Measurements from ENCODE around the gene LNX1. TPM values are rescaled to one million over a fixed set of nuclear protein-coding genes. Genes with fewer than 3 reads are reported as not detected.

The LNX1 gene
- polyA plus RNA-seq, 1 donor (not counting 4 experiments of a cell fraction or from before 2014, with no cell fraction given): 0.22 TPM

DNA sequence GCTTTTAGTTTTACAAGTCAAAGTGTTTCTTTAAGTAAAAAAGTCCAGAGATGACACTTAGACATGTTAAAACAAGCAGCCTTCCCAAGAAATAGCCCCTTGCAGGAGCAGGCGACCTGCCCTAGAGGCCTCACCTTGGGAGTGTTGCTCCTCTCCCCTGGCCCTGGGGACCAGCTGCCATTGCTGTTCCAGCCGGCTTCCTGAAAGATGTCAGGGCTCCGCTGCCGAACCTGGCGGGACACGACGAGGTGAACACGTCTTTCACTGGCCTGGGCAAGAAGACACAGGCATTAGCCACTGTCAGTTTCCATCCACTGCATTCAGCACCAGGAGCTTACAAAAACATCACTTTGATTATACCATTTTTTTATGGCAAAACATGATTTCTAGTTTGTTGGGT, 109.7 kb downstream of the LNX1 start:
- no peaks in the 10 kb centered on the region for H4K20me1 ChIP-seq (ENCODE audit: control insufficient read depth, extremely low read depth, insufficient read depth, low read length)
- no peak overlapping the region for H3K4me2 ChIP-seq (ENCODE audit: control insufficient read depth, extremely low read depth, insufficient read depth, low read depth, low read length)
- H3K4me3 ChIP-seq (ENCODE audit: control insufficient read depth in 2 of 3, extremely low read depth in 1 of 3, insufficient read depth in 2 of 3, low read depth in 1 of 3, low read length in 3 of 3): no peak overlapping the region
- dilution Hi-C loops (cut with MboI; ENCODE audit: extremely low pct_ligation_motif_present, low sequenced_read_pairs): no loop called here
- no peaks in the 10 kb centered on the region for H3K36me3 ChIP-seq (ENCODE audit: control insufficient read depth in 2 of 2, extremely low read depth in 1 of 2, insufficient read depth in 2 of 2, low read length in 2 of 2)
- no peak overlapping the region for H3K9ac ChIP-seq (ENCODE audit: control insufficient read depth, extremely low read depth, insufficient read depth, low read length)
- TF ChIP-seq, protein P1, sequence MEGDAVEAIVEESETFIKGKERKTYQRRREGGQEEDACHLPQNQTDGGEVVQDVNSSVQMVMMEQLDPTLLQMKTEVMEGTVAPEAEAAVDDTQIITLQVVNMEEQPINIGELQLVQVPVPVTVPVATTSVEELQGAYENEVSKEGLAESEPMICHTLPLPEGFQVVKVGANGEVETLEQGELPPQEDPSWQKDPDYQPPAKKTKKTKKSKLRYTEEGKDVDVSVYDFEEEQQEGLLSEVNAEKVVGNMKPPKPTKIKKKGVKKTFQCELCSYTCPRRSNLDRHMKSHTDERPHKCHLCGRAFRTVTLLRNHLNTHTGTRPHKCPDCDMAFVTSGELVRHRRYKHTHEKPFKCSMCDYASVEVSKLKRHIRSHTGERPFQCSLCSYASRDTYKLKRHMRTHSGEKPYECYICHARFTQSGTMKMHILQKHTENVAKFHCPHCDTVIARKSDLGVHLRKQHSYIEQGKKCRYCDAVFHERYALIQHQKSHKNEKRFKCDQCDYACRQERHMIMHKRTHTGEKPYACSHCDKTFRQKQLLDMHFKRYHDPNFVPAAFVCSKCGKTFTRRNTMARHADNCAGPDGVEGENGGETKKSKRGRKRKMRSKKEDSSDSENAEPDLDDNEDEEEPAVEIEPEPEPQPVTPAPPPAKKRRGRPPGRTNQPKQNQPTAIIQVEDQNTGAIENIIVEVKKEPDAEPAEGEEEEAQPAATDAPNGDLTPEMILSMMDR (optimal IDR thresholded peaks at IDR 0.05 in 1 of 3, IDR thresholded peaks at IDR 0.05 in 1 of 3, conservative IDR thresholded peaks at IDR 0.05 in 1 of 3; ENCODE audit: extremely low read depth in 1 of 3, insufficient read depth in 2 of 3, low read length in 3 of 3): no peak
- TF ChIP-seq EZH2 (IDR thresholded peaks at IDR 0.05; ENCODE audit: low read length): no peak
- no peak overlapping the region for H2AFZ ChIP-seq (ENCODE audit: control insufficient read depth, low read length)
- DNase-seq (ENCODE audit: low read depth, low spot score): no peak
- no peaks in the 10 kb centered on the region for H3K79me2 ChIP-seq (ENCODE audit: control insufficient read depth, insufficient read depth, low read length)
- peaks cover 33% of the 10 kb centered on the region for H3K4me1 ChIP-seq (ENCODE audit: control insufficient read depth, extremely low read depth, insufficient read depth, low read length)
- H3K9me3 ChIP-seq (ENCODE audit: control insufficient read depth, low read depth, low read length): no peaks in the 10 kb centered on the region
- H3K27me3 ChIP-seq (ENCODE audit: control insufficient read depth, extremely low read depth, insufficient read depth, low read length): peaks cover 7% of the 10 kb centered on the region
- no peaks in the 10 kb centered on the region for H3K9me1 ChIP-seq (ENCODE audit: control insufficient read depth, extremely low read depth, insufficient read depth, low read length)
- no peak for FAIRE-seq
- H3K27ac ChIP-seq (ENCODE audit: control insufficient read depth, insufficient read depth, low read length): no peak overlapping the region

DNA sequence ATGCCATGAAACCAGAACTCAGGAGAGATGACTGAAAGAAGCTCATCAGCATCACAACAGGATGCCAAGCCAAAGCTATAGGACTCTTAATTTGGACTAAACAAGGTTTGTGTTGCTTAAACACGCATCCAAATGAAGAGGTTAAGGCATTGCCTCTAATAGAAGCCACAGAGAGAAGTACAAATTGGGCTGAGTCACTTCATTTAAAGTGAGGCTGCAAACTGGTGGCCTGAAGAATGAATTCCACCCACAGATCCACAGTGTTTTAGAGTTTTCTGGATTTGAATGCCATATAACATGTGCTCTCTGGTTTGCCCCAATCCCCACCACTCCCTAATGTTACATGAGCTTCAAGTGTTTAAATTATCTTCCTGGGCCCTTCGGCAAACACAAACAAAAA, 110.4 kb downstream of the LNX1 start:
- no peak overlapping the region for H3K4me3 ChIP-seq (ENCODE audit: control insufficient read depth in 2 of 3, extremely low read depth in 1 of 3, insufficient read depth in 2 of 3, low read depth in 1 of 3, low read length in 3 of 3)
- H3K79me2 ChIP-seq (ENCODE audit: control insufficient read depth, insufficient read depth, low read length): no peaks in the 10 kb centered on the region
- no peak overlapping the region for H2AFZ ChIP-seq (ENCODE audit: control insufficient read depth, low read length)
- H3K36me3 ChIP-seq (ENCODE audit: control insufficient read depth in 2 of 2, extremely low read depth in 1 of 2, insufficient read depth in 2 of 2, low read length in 2 of 2): no peaks in the 10 kb centered on the region
- dilution Hi-C loops (cut with MboI; ENCODE audit: extremely low pct_ligation_motif_present, low sequenced_read_pairs): no loop called here
- H3K9ac ChIP-seq (ENCODE audit: control insufficient read depth, extremely low read depth, insufficient read depth, low read length): no peak overlapping the region
- FAIRE-seq (no peak), DNase-seq (ENCODE audit: low read depth, low spot score) (no peak)
- TF ChIP-seq EZH2 (IDR thresholded peaks at IDR 0.05; ENCODE audit: low read length): no peak
- TF ChIP-seq, protein P1 (optimal IDR thresholded peaks at IDR 0.05 in 1 of 3, IDR thresholded peaks at IDR 0.05 in 1 of 3, conservative IDR thresholded peaks at IDR 0.05 in 1 of 3; ENCODE audit: extremely low read depth in 1 of 3, insufficient read depth in 2 of 3, low read length in 3 of 3): no peak
- H3K9me1 ChIP-seq (ENCODE audit: control insufficient read depth, extremely low read depth, insufficient read depth, low read length): no peaks in the 10 kb centered on the region
- H3K4me2 ChIP-seq (ENCODE audit: control insufficient read depth, extremely low read depth, insufficient read depth, low read depth, low read length): no peak overlapping the region
- peaks cover 38% of the 10 kb centered on the region for H3K4me1 ChIP-seq (ENCODE audit: control insufficient read depth, extremely low read depth, insufficient read depth, low read length)
- H3K27me3 ChIP-seq (ENCODE audit: control insufficient read depth, extremely low read depth, insufficient read depth, low read length): peaks cover 1% of the 10 kb centered on the region
- H3K9me3 ChIP-seq (ENCODE audit: control insufficient read depth, low read depth, low read length): no peaks in the 10 kb centered on the region
- H3K27ac ChIP-seq (ENCODE audit: control insufficient read depth, insufficient read depth, low read length): no peak overlapping the region
- no peaks in the 10 kb centered on the region for H4K20me1 ChIP-seq (ENCODE audit: control insufficient read depth, extremely low read depth, insufficient read depth, low read length)
